ENCODE data around the gene LTN1.

Gene LTN1

DNA sequence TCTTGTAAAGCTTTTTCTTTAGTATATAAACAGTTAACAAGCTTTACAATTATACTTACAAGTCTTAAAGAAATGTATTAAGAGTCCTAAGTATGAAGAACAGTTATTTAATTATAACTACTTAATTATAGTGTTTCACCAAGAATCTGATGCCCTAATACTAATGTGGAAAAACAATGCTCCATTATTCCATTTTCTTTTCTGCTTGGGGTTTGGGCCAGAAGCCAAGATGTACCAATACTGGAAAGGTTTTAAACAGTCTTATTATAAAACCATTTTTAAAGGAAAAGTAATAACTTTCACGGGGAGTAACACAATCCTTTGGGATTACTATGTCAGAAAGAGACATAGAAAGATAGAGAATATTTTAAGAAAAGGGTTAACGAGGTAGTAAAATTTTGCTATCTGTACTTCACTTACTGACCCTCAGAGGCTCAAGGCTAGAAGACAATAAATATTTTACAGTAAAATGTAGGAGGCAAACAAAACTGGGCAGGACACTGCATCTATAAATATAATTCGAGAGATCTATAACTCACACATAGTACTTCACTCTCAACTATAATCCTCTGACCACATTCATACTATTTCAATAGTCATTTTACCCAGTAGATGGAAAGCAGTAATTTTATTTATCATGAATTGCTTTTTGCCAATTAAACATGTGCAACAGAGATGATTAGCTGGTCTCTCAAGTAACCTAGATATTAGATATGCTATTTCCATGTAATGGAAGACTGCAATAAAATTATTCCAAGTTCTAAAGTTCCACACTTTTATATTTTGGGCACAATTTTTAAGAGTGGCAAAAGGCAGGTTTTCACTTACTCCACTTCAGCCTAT lies 63.9 kb downstream of the LTN1 start:
- DNase-seq, result no peak

- no peak for DNase-seq
Measured at GRCh38 chr21:28927130-28927529, 65.5 kb downstream of the LTN1 start.

GRCh38 chr21:28923439-28923975 lies 69.2 kb downstream of the LTN1 start:
- DNase-seq, result no peak

DNA sequence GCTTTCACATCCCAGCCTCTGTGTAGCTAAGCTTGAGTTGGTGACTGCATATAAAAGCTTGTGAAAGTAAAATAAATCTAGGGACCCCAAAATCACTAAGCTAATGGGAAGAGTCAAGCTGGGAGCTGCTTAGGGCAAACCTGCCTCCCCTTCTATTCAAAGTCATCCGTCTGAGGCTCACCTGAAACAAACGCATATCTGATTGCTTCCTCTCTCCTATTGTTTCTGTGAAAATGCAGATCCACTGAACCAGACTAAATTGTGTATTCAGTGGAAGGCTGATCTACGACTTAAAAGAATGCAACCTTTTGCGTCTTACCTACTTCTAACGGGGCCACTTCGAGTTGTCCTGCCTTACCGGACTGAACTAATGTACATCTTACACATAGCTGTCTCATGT lies 70.3 kb downstream of the LTN1 start:
- DNase-seq, result no peak

DNA sequence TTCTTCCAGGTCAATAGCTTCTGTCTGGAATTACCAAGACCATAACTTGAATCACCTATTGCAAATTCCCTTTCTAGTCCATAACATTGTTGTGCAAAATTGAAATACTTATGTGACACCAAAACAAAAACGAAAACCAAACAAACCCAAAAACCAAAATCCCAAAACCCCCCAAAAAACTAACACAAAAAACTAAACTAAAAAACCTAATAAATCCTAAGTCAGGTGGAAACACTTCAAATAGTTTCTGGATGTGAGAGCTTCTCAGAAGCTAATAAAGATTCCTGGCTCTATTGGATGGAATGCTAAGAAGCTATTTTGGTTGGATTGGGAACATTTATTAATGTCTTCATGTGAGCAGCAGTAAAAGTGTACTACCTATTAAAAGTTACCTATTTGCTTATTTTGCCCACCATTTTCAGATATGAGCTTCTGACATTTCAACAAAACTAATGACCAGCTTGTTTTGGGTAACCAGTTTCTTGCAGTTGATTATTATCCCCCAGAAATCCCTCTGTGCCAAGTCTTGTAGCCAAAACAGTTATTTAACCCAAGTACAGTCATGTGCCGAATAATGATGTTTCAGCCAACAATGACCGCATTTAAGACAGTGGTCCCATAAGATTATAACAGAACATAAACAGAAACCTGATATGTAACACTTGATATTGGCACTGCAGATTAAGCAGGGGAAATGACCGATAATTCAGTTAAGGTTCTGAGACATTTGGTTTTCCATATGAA lies 76.4 kb downstream of the LTN1 start:
- DNase-seq, result no peak

DNA sequence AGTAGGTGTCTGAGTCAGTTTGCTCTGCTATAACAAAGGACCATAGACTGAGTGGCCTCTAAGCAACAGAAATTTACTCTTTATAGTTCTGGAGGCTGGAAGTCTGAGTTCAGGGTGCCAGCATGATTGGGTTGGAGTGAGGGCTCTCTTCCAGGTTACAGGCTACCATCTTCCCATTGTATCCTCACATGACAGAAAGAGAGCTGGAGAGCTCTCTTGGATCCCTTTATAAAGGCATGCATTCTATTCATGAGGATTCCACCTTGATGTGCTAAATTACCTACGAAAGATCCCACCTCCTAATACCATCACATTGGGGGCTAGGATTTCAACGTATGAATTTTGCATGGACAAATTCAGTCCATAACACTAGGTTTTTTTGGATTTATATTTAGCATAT lies 79.6 kb downstream of the LTN1 start:
- DNase-seq, result no peak

DNA sequence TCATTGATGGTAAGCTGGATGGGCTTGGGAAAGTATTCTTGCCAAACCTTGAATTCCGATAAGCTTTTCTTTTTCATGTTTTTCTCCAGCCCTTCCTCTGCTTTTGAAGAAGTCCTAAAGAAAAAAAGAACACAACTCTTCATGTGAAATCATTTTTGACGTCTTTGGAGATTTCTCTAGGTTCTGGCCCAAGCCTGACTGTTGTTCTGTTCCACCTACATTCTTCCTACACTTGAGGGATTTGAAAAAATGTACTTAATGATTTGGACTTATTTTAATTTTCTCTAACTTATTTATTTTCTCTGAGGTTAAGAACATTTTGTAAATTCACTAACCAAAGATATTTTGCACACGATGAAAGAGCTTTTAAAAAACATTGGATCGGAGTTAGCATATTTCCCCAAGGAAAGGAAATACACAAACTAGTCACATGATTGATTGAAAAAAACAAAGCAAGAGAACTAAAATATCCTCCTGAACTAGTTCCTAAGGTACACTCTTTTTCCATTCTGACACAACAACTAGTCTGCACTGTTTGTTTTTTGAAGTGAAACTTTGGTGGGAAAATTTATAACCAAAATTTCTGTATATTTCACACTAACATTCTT lies 82.3 kb downstream of the LTN1 start:
- no peak for DNase-seq

DNA sequence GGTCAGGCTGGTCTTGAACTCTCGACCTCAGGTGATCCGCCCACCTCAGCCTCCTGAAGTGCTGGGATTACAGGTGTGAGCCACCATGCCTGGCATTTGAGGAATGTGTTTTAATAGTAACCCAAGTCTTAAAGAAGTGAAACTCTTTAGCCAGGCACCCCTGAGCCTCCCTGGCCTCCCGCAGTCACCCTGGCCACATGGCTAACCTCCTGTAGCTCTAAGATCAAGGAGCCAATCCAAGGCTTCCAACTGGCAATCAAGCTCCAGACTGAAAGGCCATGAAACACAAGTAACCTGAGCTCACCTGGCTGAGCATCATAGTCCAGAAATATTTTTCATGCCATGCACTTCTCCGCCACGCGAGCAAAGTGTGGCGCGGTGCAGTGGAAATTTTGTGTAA lies 84.3 kb downstream of the LTN1 start:
- DNase-seq, result no peak

DNA sequence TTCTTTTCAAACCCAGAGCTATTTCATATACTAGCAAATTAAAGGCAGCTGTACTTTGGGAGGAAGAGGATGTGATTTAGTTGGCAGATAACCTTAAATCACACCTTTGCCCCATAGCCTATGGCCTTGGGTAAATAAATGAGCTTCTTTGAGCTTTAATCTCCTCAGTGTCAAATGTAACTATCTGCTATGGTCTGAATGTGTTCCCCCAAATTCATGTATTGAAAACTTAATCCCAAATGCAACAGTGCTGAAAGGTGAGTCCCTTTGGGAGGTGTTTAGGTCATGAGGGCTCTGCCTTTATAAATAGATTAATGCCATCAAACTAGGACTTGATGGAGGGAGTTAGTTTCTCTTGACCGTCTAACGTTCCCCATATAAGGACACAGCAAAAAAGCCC lies 85.8 kb downstream of the LTN1 start:
- DNase-seq, result no peak

DNA sequence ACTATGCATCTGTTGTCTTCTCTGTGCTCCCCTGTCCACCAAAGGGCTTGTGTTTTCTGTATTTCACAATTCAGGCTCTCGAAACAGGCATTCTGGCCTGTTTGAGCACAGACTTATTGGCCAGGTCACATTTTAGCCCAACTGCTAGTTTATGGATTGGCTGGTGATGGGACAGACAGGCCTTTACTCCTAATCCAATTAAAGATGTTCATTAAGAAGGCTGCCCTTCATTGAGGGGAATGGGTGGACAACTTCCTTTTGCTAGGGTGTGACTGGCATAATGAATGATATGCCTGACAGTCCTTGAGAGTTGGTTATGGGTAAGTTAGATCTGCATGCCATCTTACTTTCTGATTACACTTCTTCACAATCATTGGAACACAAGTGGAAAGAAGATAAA lies 86.4 kb downstream of the LTN1 start:
- no peak for DNase-seq

DNA sequence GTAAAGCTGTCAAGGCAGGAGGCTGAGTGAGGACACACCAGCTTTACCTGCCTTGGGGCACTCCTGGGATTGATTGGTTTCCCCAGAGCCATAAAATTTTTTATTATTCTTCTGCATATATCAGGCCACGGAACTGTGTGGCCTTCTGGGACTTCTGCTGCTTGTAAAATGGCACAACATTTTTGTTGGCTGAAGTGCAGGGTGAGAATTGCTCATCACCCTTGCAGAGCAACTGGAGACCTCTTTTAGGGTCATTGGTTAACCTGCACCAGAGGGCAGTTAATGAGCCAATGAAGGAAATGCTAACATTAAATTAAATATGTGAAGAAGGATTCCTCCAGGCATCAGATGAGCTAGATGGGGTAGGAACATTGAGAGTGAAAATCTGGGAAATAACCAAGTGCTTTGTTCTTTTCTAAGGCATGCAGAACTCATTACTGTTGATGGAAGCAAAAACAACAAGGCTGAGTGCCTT lies 87.7 kb downstream of the LTN1 start:
- no peak for DNase-seq

DNA sequence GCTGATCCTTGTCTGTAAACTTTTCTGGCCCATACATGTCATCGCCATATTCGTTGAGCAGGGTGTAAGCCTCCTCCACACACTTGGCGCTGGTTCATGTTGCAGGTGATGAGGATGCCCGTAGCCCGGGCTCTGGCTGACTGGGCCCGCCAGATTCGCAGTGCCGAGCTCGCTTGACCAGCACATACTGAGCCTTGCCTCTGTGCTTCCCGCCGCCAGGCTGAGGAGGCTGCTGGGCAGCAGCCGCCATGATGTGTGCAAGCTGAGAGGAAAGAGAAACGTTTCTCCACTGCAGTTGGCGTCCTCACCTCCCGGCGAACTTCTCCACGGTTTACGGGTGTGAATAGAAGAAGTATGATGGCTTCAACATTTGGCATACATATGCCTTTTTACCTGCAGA lies 89.2 kb downstream of the LTN1 start:
- no peak for DNase-seq

GRCh38 chr21:28900481-28900880 lies 92.2 kb downstream of the LTN1 start:
- DNase-seq, result no peak

DNA sequence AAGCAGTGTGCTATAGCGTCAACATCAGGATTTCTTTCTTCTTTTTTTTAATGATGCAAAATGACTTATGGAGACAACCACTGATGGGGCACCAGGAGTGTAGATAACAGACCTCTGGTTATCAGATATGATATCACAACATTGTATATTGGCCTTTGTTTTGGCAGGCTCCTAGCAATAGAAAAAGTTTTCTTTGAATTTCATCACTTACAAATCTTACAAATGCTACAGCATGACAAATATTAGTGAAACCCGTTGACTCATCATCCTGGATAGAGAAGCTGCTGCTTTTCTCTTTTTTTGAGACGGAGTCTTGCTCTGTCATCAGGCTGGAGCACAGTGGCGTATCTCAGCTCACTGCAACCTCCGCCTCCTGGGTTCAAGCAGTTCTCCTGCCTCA lies 92.9 kb downstream of the LTN1 start:
- peak; percentile 76 for DNase-seq

DNA sequence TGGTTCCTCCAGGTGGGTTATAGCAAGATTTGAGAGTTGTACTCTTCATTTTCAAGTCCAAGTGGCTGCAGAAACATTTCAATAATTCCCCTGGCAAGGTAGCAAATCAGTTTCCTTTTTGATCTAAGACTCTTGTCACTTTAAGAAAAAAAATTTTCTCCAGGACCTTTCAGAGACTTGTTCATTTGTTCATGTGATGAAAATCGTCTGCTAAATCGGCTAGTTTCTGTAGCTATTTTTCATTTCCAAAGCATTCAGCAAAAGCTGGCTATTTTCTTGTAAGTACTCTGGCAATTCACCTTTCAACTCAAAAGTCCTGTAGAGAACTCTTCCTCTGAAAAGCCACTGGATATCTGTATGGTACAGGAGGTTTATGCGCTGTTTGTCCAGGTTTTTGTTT lies 93.5 kb downstream of the LTN1 start:
- no peak for DNase-seq

- no peak for DNase-seq
Measured at GRCh38 chr21:28893687-28894086, 99.0 kb downstream of the LTN1 start.

DNA sequence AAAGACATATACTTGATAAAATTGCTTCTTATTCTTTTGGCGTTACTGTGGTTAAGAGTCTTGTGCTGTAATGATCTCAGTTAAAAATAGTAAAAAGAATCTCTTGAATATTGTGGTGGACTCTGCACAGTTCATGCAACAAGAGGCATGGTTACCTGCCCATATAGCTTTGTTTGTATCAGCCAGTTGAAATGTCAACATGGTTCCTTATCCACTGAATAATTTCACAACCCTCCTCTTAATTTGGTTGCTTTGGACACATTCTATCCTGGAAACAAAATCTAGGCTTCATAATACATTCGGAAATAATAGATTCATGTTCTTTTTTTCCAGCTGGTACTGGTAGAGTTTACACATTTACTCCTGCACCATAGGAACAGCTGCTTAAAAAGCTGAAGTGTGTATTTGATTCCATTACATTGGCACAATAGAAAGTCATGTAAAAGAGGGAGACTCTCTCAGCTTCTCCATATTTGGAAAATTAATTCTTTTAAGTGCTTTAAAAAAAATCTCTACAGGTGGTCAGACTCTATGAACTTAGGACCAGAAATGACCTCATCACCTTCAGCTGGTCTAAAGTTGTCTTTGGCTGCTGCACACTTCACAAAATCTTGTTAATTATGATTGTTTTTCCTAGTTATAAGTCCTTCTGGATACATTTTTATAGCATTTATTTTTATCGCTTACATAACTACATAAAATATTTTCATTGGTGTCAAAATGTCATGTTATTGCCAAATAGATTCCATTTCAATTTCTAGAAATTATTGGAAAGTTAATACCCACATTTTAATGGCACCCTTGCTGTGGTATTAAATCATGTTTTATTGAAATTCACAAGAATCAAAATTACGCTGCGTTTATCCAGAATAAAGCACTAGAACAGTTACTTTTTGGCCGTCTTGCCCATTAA lies 100.2 kb downstream of the LTN1 start:
- no peak for DNase-seq

- DNase-seq, result peak; percentile 76
Measured at GRCh38 chr21:28885853-28886177, 106.9 kb downstream of the LTN1 start.

GRCh38 chr21:28884976-28885852 lies 107.5 kb downstream of the LTN1 start:
- peak; percentile 92 for DNase-seq

GRCh38 chr21:28884481-28884880 lies 108.2 kb downstream of the LTN1 start:
- DNase-seq, result peak; percentile 14

DNA sequence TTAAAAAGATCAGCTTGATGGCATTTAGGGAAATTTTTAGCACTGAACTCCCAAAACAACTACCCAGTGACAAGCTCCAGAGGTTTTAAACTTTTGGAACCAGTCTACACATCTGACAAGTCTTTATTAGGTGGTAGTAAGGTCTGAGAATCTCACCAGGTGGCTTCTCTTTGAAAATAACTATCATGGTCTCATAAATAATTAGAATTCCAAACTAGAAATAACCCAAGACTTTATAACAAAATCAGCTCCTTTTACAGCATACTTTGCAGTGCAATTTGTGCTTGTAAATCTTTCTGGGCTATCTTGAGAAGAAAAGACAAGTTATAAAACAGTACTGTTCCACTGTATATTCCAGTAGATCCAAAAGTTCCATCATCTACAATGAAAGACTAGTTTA lies 108.7 kb downstream of the LTN1 start:
- no peak for DNase-seq

GRCh38 chr21:28882345-28882744 lies 110.3 kb downstream of the LTN1 start:
- no peak for DNase-seq
